Gastroesophageal sphincter (tissue), 4 donors: ENCODE data around the gene NELFCD. TPM values are rescaled to one million over a fixed set of nuclear protein-coding genes. Genes with fewer than 3 reads are reported as not detected.
A peak's percentile ranks its signal among the peaks of the same experiment; 100 is the strongest.
"Not testable (repeated sequence)": the region's sequence is repeated elsewhere in the genome, so short reads cannot be mapped to it uniquely, and the experiment has no call there.

Experiments
- ATAC-seq: fragments of 150-250 bp; one replicate; pipeline ENCODE4 v1.9.1; 2016; ENCODE audit warnings: mild to moderate bottlenecking, moderate library complexity
- H3K27ac ChIP-seq, 4 donors: fragments of 200-600 bp; sonication (generic) in 3 of 4; 1 replicate in 3 of 4; 2 replicates in 1 of 4; pipeline ENCODE4 v1.5.1; 2016 to 2019
- H3K27me3 ChIP-seq: fragments of 200-600 bp; sonication (generic); one replicate; pipeline ENCODE4 v1.5.1; 2019
- H3K36me3 ChIP-seq, 2 donors: fragments of 200-600 bp; sonication (generic); one replicate each; pipeline ENCODE4 v1.5.1; 2019; ENCODE audit warnings: control low read depth in 1 of 2
- H3K4me1 ChIP-seq, 3 donors: fragments of 200-600 bp; sonication (generic); 1 replicate in 2 of 3; 2 replicates in 1 of 3; pipeline ENCODE4 v1.5.1; 2016 to 2019; ENCODE audit warnings: control low read depth in 2 of 3
- H3K4me3 ChIP-seq, 2 donors: fragments of 200-600 bp; sonication (generic); one replicate each; pipeline ENCODE4 v1.5.1; 2019; ENCODE audit warnings: mild to moderate bottlenecking in 1 of 2, moderate library complexity in 1 of 2
- H3K9me3 ChIP-seq, 3 donors: fragments of 200-600 bp; sonication (generic); one replicate each; pipeline ENCODE4 v1.5.1; 2017 to 2019; ENCODE audit warnings: control low read depth in 2 of 3
- EP300 ChIP-seq: sonication (generic); formaldehyde crosslinking; IDR thresholded peaks from one replicate; pipeline ENCODE4 v1.6.1; 2017; ENCODE audit warnings: antibody characterized with exemption, mild to moderate bottlenecking
- POLR2A ChIP-seq, 2 donors: fragments of 450-650 bp; IDR thresholded peaks; one replicate each; pipeline ENCODE4 v1.6.1; 2017; ENCODE audit warnings: antibody characterized with exemption in 2 of 2, mild to moderate bottlenecking in 2 of 2, moderate library complexity in 1 of 2
- POLR2AphosphoS5 ChIP-seq: sonication (generic); formaldehyde crosslinking; IDR thresholded peaks from one replicate; pipeline ENCODE4 v1.6.1; 2017; ENCODE audit warnings: antibody characterized with exemption
- WGBS, 2 donors: methylation state at CpG; one replicate each; pipeline ENCODE4 v1.1.5; 2018; ENCODE audit warnings: low coverage in 1 of 2; 5-methylcytosine and 5-hydroxymethylcytosine counted together
- total RNA-seq, 4 donors: library from RNA; depleted of rRNA; stranded (reverse); fragments of >200 nt; gene quantifications; one replicate each; pipeline ENCODE4 v1.1.0, GENCODE V29; 2016
- TF ChIP-seq, protein P1 (sequence below), 4 experiments: fragments of 200-600 bp in 2 of 4; fragments of 450-650 bp in 2 of 4; sonication (generic) in 1 of 4; IDR thresholded peaks; one replicate each; pipeline ENCODE4 v1.5.1; 2017 to 2019; ENCODE audit warnings: antibody characterized with exemption in 4 of 4, mild to moderate bottlenecking in 2 of 4, moderate library complexity in 2 of 4

Gene NELFCD
- total RNA-seq, 4 donors from 2014 or later, result 26.5 to 48.6 (median 36.1) TPM

GRCh38 chr20:59007665-59008511, 26.8 kb downstream of the NELFCD start:
- H3K36me3 ChIP-seq, result peaks cover 0 to 17% of the 10 kb centered on the region in 2 donors
- H3K27ac ChIP-seq, result peak overlapping the region; percentile 47 to 91 (median 88)
- H3K9me3 ChIP-seq, result no peaks in the 10 kb centered on the region
- peak overlapping the region; percentile 73 to 91 for H3K4me3 ChIP-seq
- H3K4me1 ChIP-seq, result peaks cover 0 to 46% (median 28%) of the 10 kb centered on the region in 3 donors
- H3K27me3 ChIP-seq, result no peaks in the 10 kb centered on the region
- WGBS, 2 donors, result 94% methylated on average over 5 to 8 of the region's 24 CpGs
- no peak for ATAC-seq
- TF ChIP-seq, protein P1, sequence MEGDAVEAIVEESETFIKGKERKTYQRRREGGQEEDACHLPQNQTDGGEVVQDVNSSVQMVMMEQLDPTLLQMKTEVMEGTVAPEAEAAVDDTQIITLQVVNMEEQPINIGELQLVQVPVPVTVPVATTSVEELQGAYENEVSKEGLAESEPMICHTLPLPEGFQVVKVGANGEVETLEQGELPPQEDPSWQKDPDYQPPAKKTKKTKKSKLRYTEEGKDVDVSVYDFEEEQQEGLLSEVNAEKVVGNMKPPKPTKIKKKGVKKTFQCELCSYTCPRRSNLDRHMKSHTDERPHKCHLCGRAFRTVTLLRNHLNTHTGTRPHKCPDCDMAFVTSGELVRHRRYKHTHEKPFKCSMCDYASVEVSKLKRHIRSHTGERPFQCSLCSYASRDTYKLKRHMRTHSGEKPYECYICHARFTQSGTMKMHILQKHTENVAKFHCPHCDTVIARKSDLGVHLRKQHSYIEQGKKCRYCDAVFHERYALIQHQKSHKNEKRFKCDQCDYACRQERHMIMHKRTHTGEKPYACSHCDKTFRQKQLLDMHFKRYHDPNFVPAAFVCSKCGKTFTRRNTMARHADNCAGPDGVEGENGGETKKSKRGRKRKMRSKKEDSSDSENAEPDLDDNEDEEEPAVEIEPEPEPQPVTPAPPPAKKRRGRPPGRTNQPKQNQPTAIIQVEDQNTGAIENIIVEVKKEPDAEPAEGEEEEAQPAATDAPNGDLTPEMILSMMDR (IDR thresholded peaks at IDR 0.05), result no peak
- no peak for TF ChIP-seq POLR2AphosphoS5
- TF ChIP-seq POLR2A (IDR thresholded peaks at IDR 0.05), result no peak
- TF ChIP-seq EP300, result no peak

GRCh38 chr20:59008715-59009336, 27.8 kb downstream of the NELFCD start:
- Histone ChIP-seq H3K4me3 (no peak overlapping the region), H3K27me3 (no peaks in the 10 kb centered on the region), H3K4me1 (peaks cover 0 to 37% (median 28%) of the 10 kb centered on the region in 3 donors), H3K36me3 (peaks cover 0 to 7% of the 10 kb centered on the region in 2 donors), H3K27ac (no peak overlapping the region), H3K9me3 (no peaks in the 10 kb centered on the region)
- WGBS, 2 donors, result 64 to 80% methylated on average over 1 to 5 of the region's 8 CpGs
- ATAC-seq, result no peak
- TF ChIP-seq POLR2A (IDR thresholded peaks at IDR 0.05) (no peak), EP300 (no peak), POLR2AphosphoS5 (no peak)
- TF ChIP-seq, protein P1 (IDR thresholded peaks at IDR 0.05), result no peak

GRCh38 chr20:59010321-59010994, 29.4 kb downstream of the NELFCD start:
- Histone ChIP-seq H3K27me3 (no peaks in the 10 kb centered on the region), H3K4me3 (no peak overlapping the region), H3K36me3 (no peaks in the 10 kb centered on the region), H3K4me1 (peaks cover 0 to 20% (median 13%) of the 10 kb centered on the region in 3 donors), H3K9me3 (no peaks in the 10 kb centered on the region), H3K27ac (peak overlapping the region in 3 of 4 donors; percentile 26 to 35 (median 29))
- TF ChIP-seq EP300 (no peak), POLR2AphosphoS5 (no peak), POLR2A (IDR thresholded peaks at IDR 0.05) (no peak)
- TF ChIP-seq, protein P1 (IDR thresholded peaks at IDR 0.05), result no peak
- ATAC-seq, result no peak
- 58 to 79% methylated on average over 4 of the region's 8 CpGs for WGBS, 2 donors

DNA sequence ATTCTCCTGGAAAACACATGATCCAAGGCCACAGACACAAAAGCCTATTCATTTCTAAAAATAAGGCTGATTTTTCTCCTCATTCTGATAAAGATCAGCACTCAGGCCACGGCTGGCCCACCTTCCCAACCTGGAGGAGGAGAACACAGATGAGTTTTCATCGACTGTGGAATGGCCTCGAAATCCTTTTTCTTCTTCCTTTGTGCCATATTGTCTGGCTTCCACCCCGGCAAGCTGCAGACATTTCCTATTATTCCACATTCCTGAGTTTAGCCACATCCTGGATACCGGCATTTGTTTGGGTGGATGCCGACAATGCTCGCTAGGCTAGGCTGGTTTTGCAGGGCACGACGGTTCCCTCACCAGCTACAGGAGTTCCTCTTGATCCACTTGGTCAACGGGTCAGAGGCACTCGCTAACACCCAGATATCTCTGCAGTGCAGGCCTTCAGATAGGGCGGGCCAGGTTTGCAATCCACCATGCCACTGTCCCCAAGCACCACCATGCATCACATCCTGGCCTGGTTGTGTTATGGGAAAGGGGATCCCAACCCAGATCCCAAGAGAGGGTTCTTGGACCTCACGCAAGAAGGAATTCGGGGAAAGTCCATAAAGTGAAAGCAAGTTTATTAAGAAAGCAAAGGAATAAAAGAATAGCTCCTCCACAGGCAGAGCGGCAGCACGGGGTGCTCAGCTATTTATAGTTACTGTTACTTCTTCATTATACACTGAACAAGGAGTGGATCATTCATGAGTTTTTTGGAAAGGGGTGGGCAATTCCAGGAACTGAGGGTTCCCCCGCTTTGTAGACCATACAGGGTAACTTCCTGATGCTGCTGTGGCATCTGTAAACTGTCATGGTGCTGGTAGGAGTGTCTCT, 30.2 kb downstream of the NELFCD start:
- WGBS, 2 donors, result 64 to 65% methylated on average over 6 to 10 of the region's 17 CpGs
- Histone ChIP-seq H3K27me3 (no peaks in the 10 kb centered on the region), H3K4me3 (no peak overlapping the region), H3K27ac (peak overlapping the region in 3 of 4 donors; percentile 19 to 45 (median 20)), H3K36me3 (no peaks in the 10 kb centered on the region), H3K4me1 (peaks cover 0 to 13% (median 6%) of the 10 kb centered on the region in 3 donors), H3K9me3 (no peaks in the 10 kb centered on the region)
- ATAC-seq, result no peak
- TF ChIP-seq EP300 (no peak), POLR2AphosphoS5 (no peak), POLR2A (IDR thresholded peaks at IDR 0.05) (no peak)
- TF ChIP-seq, protein P1 (IDR thresholded peaks at IDR 0.05), result no peak

GRCh38 chr20:59011874-59012157, 30.8 kb downstream of the NELFCD start:
- 81 to 100% methylated on average over 1 to 3 of the region's 3 CpGs for WGBS, 2 donors
- not testable (repeated sequence) for H3K36me3 ChIP-seq, ATAC-seq, H3K27me3 ChIP-seq, H3K4me3 ChIP-seq, H3K4me1 ChIP-seq, H3K9me3 ChIP-seq
- H3K27ac ChIP-seq, result peak overlapping the region in 3 of 4 donors; percentile 19 to 45 (median 20)
